H1 (cell line): Measurements from ENCODE around the gene ECSIT. TPM values are rescaled to one million over a fixed set of nuclear protein-coding genes. Genes with fewer than 3 reads are reported as not detected.

Experiments used
- CTCF ChIA-PET: fragments of 300-600 bp; sonication (Branson Sonifier 250); formaldehyde crosslinking; loops from one replicate; lab custom pipeline; 2021; ENCODE audit not compliant: partially characterized antibody; lab: Charles Lee
- POLR2A ChIA-PET: fragments of 300-600 bp; sonication (Branson Sonifier 250); formaldehyde crosslinking; loops from one replicate; lab custom pipeline; 2021; ENCODE audit warnings: inconsistent platforms; ENCODE audit not compliant: partially characterized antibody; lab: Charles Lee
- DNase-seq, 2 experiments: peaks; one replicate each; pipeline versions ENCODE4 v3.0.0 to v3.0.0-alpha.2; 2010 to 2022; ENCODE audit warnings: low spot score in 2 of 2, low read depth in 1 of 2, mixed read lengths in 1 of 2
- FAIRE-seq: peaks from 2 replicates; lab custom pipeline; 2011; peaks lifted over from hg19 to GRCh38; lab: Jason Lieb, UNC
- H2AFZ ChIP-seq: 2 replicates; pipeline ENCODE4 v1.8.1; 2012; ENCODE audit warnings: low read length, inconsistent platforms
- H2AK5ac ChIP-seq: 2 replicates; pipeline ENCODE4 v1.6.1; 2013; ENCODE audit warnings: low read depth, low read length
- H2BK120ac ChIP-seq: replicated peaks from 2 replicates; pipeline ENCODE3; 2013; ENCODE audit warnings: low read depth, low read length, inconsistent platforms
- H2BK12ac ChIP-seq: 2 replicates; pipeline ENCODE4 v1.6.1; 2013; ENCODE audit warnings: low read depth, low read length
- H2BK15ac ChIP-seq: 2 replicates; pipeline ENCODE4 v1.6.1; 2013; ENCODE audit warnings: low read length
- H2BK20ac ChIP-seq: 2 replicates; pipeline ENCODE4 v1.6.1; 2013; ENCODE audit warnings: low read length
- H2BK5ac ChIP-seq: 2 replicates; pipeline ENCODE4 v1.6.1; 2013; ENCODE audit warnings: low read depth, low read length
- H3K14ac ChIP-seq: 2 replicates; pipeline ENCODE4 v1.6.1; 2013; ENCODE audit warnings: inconsistent platforms; ENCODE audit not compliant: insufficient read length
- H3K18ac ChIP-seq: 2 replicates; pipeline ENCODE4 v1.6.1; 2013; ENCODE audit warnings: low read length; ENCODE audit errors: extremely low read depth
- H3K23ac ChIP-seq: 2 replicates; pipeline ENCODE4 v1.6.1; 2013; ENCODE audit warnings: inconsistent platforms; ENCODE audit not compliant: insufficient read length
- H3K23me2 ChIP-seq: 2 replicates; pipeline ENCODE4 v1.6.1; 2013; ENCODE audit warnings: low read depth, low read length
- H3K27ac ChIP-seq: 2 replicates; pipeline ENCODE4 v1.6.1; 2011; ENCODE audit warnings: low read depth, low read length, inconsistent platforms
- H3K27me3 ChIP-seq, 4 experiments: replicated peaks in 1 of 4; 1 replicate in 1 of 4; 2 replicates in 3 of 4; pipeline versions ENCODE4 v1.6.1 to v1.8.1; 2011 to 2013; ENCODE audit warnings: low read length in 3 of 4, mild to moderate bottlenecking in 3 of 4, inconsistent platforms in 2 of 4, mixed read lengths in 2 of 4, moderate library complexity in 1 of 4; ENCODE audit not compliant: control insufficient read depth in 3 of 4, insufficient read depth in 3 of 4; ENCODE audit errors: extremely low read depth in 1 of 4
- H3K36me3 ChIP-seq, 4 experiments: 2 replicates each; pipeline versions ENCODE4 v1.6.1 to v1.8.1; 2011 to 2013; ENCODE audit warnings: mild to moderate bottlenecking in 4 of 4, low read length in 3 of 4, moderate library complexity in 2 of 4, control low read depth in 1 of 4, inconsistent platforms in 1 of 4; ENCODE audit not compliant: insufficient read depth in 4 of 4, control insufficient read depth in 2 of 4
- H3K4ac ChIP-seq: replicated peaks from 2 replicates; pipeline ENCODE3; 2013; ENCODE audit warnings: low read length, low read depth, mixed read lengths, inconsistent platforms; ENCODE audit not compliant: insufficient read length
- H3K4me1 ChIP-seq, 4 experiments: replicated peaks in 1 of 4; 1 replicate in 1 of 4; 2 replicates in 3 of 4; pipeline versions ENCODE4 v1.6.1 to v1.8.1; 2011 to 2013; ENCODE audit warnings: low read length in 3 of 4, inconsistent platforms in 2 of 4, mixed read lengths in 1 of 4; ENCODE audit not compliant: insufficient read depth in 4 of 4, control insufficient read depth in 3 of 4
- H3K4me2 ChIP-seq, 2 experiments: 2 replicates each; pipeline versions ENCODE4 v1.6.1 to v1.8.1; 2011 to 2013; ENCODE audit warnings: low read depth in 2 of 2, low read length in 2 of 2, control low read depth in 1 of 2, inconsistent platforms in 1 of 2, mild to moderate bottlenecking in 1 of 2; ENCODE audit not compliant: insufficient read depth in 1 of 2
- H3K4me3 ChIP-seq, 4 experiments: fragments of 200-600, 300-600 bp in 1 of 4; sonication (generic), shearing (Covaris generic), sonication (Bioruptor Twin) in 1 of 4; 2 replicates each; pipeline versions ENCODE4 v1.5.1 to v1.8.1; 2011 to 2016; ENCODE audit warnings: low read length in 4 of 4, low read depth in 3 of 4, control low read depth in 2 of 4, inconsistent platforms in 2 of 4, mild to moderate bottlenecking in 2 of 4, mixed read lengths in 1 of 4, moderate library complexity in 1 of 4; ENCODE audit not compliant: insufficient read depth in 2 of 4; ENCODE audit errors: extremely low read depth in 1 of 4
- H3K56ac ChIP-seq: replicated peaks from 2 replicates; pipeline ENCODE3; 2013; ENCODE audit warnings: low read depth, mild to moderate bottlenecking, mixed read lengths, low read length, inconsistent platforms; ENCODE audit not compliant: insufficient read length
- H3K79me1 ChIP-seq: 2 replicates; pipeline ENCODE4 v1.6.1; 2013; ENCODE audit warnings: low read depth, low read length, control low read depth
- H3K79me2 ChIP-seq, 2 experiments: 2 replicates each; pipeline versions ENCODE4 v1.6.1 to v1.8.1; 2012 to 2013; ENCODE audit warnings: low read length in 2 of 2, mild to moderate bottlenecking in 2 of 2, inconsistent platforms in 1 of 2; ENCODE audit not compliant: insufficient read depth in 2 of 2, control insufficient read depth in 1 of 2
- H3K9ac ChIP-seq, 4 experiments: replicated peaks in 1 of 4; 1 replicate in 1 of 4; 2 replicates in 3 of 4; pipeline versions ENCODE4 v1.6.1 to v1.8.1; 2011 to 2013; ENCODE audit warnings: low read depth in 3 of 4, low read length in 3 of 4, control low read depth in 2 of 4, mild to moderate bottlenecking in 2 of 4, moderate library complexity in 2 of 4, inconsistent platforms in 1 of 4; ENCODE audit errors: extremely low read depth in 1 of 4
- H3K9me3 ChIP-seq, 2 experiments: 2 replicates each; pipeline versions ENCODE4 v1.6.1 to v1.8.1; 2012 to 2013; ENCODE audit warnings: mild to moderate bottlenecking in 2 of 2, moderate library complexity in 2 of 2, control low read depth in 1 of 2, inconsistent platforms in 1 of 2, low read depth in 1 of 2, low read length in 1 of 2, mixed read lengths in 1 of 2; ENCODE audit not compliant: insufficient read depth in 2 of 2
- H4K20me1 ChIP-seq, 2 experiments: replicated peaks in 1 of 2; 2 replicates each; pipeline versions ENCODE3 to v1.8.1; 2011 to 2013; ENCODE audit warnings: inconsistent platforms in 2 of 2, low read length in 2 of 2, mild to moderate bottlenecking in 1 of 2; ENCODE audit not compliant: insufficient read depth in 2 of 2, control insufficient read depth in 1 of 2
- H4K5ac ChIP-seq: 2 replicates; pipeline ENCODE4 v1.6.1; 2013; ENCODE audit warnings: low read length, low read depth, mixed read lengths, inconsistent platforms; ENCODE audit not compliant: insufficient read length
- H4K8ac ChIP-seq: 2 replicates; pipeline ENCODE4 v1.8.0; 2013; ENCODE audit warnings: mild to moderate bottlenecking, moderate library complexity, low read length, inconsistent platforms; ENCODE audit not compliant: insufficient read depth; ENCODE audit errors: extremely low read depth
- H4K91ac ChIP-seq: replicated peaks from 2 replicates; pipeline ENCODE3; 2013; ENCODE audit warnings: low read length, mixed read lengths, inconsistent platforms; ENCODE audit not compliant: insufficient read length
- FOSL1 ChIP-seq: IDR thresholded peaks from 2 replicates; pipeline ENCODE4 v1.6.1; 2011; ENCODE audit warnings: mild to moderate bottlenecking, low read depth, low read length, moderate library complexity; ENCODE audit not compliant: insufficient read depth
- HDAC6 ChIP-seq: IDR thresholded peaks from one replicate; pipeline ENCODE4 v1.7.1; 2012; ENCODE audit warnings: low read depth, mild to moderate bottlenecking, inconsistent platforms, low read length, moderate library complexity
- KDM4A ChIP-seq: IDR thresholded peaks from one replicate; pipeline ENCODE4 v1.7.1; 2012; ENCODE audit warnings: low read depth, mild to moderate bottlenecking, moderate library complexity, low read length, inconsistent platforms; ENCODE audit not compliant: severe bottlenecking
- PHF8 ChIP-seq: fragments of 200-600 bp; sonication (generic); conservative IDR thresholded peaks from 2 replicates; pipeline ENCODE4 v1.7.1; 2012; ENCODE audit warnings: low read depth, mild to moderate bottlenecking, inconsistent platforms, low read length, moderate library complexity
- SP4 ChIP-seq: IDR thresholded peaks from 2 replicates; pipeline ENCODE4 v1.6.1; 2012; ENCODE audit warnings: low read length, inconsistent platforms
- WGBS, 2 experiments: shearing (Covaris generic) in 1 of 2; methylation state at CpG; one replicate each; pipeline versions ENCODE4 v1.1.6 to v1.1.7; 2013 to 2015; ENCODE audit warnings: low lambda C conversion rate in 2 of 2, mixed read lengths in 2 of 2, inconsistent platforms in 1 of 2, low coverage in 1 of 2, missing lambda C conversion rate in 1 of 2; ENCODE audit not compliant: insufficient replicate concordance in 2 of 2, insufficient coverage in 1 of 2, insufficient read length in 1 of 2; ENCODE audit errors: extremely low coverage in 1 of 2, missing lambda C conversion rate in 1 of 2; 5-methylcytosine and 5-hydroxymethylcytosine counted together
- polyA plus RNA-seq, 7 experiments: library from polyadenylated mRNA; depleted of rRNA in 3 of 7; stranded (reverse) in 5 of 7; unstranded in 2 of 7; fragments of >200 nt in 5 of 7; fragments of 200-250 nt in 2 of 7; gene quantifications; 1 replicate in 5 of 7; 2 replicates in 1 of 7; 4 replicates in 1 of 7; pipeline versions ENCODE4 v1.2.1 to v1.2.3, GENCODE V29; 2011 to 2013; ENCODE audit warnings: missing spikeins in 2 of 7, mixed read lengths in 2 of 7
- total RNA-seq: library from RNA; stranded (reverse); fragmentation: NEBNext Ultra II Directional; extraction: Animal tissue kit (Norgen Biotek cat#: 25700); gene quantifications from 2 replicates; pipeline ENCODE4 v1.2.1, GENCODE V29; 2021
- TF ChIP-seq, protein P1 (sequence below), 3 experiments: IDR thresholded peaks; 1 replicate in 2 of 3; 2 replicates in 1 of 3; pipeline versions ENCODE4 v1.5.1 to v1.6.1; 2011; ENCODE audit warnings: low read length in 3 of 3, mild to moderate bottlenecking in 3 of 3, inconsistent platforms in 2 of 3, low read depth in 1 of 3, moderate library complexity in 1 of 3; ENCODE audit not compliant: insufficient read depth in 1 of 3; ENCODE audit errors: control extremely low read depth in 1 of 3

ECSIT gene
- total and polyA plus RNA-seq, 2 of the 8 experiments (the other 6 are each of a cell fraction or from before 2014, with no cell fraction given): 55.7 to 74.1 TPM

DNA sequence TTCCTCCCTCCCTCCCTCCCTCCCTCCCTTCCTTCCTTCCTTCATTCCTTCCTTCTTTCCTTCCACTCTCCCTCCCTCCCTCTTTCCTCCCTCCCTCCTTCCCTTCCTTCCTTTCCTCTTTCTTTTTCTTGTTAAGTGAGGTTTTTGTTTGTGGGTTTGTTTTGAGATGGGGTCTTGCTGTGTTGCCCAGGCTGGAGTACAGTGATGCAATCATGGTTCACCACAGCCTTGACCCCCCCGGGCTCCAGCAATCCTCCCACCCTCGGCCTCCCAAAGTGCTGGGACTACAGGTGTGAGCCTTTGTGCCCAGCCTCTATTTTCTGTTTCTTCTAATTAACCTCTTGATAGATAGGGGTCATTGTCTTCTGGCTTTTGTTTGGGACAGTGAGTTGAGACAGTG lies 67.5 kb downstream of the ECSIT start:
- peaks cover 0 to 9% of the 10 kb centered on the region in 2 experiments for H4K20me1 ChIP-seq
- no peak overlapping the region for H2BK12ac ChIP-seq
- peaks cover 9% of the 10 kb centered on the region; the same call in 1 of the 2 replicates for H3K23me2 ChIP-seq
- no peak overlapping the region for H3K27ac ChIP-seq
- no peak overlapping the region for H3K4ac ChIP-seq
- H3K14ac ChIP-seq: no peak overlapping the region
- DNase-seq (no peak), FAIRE-seq (no peak)
- no peak overlapping the region for H2BK20ac ChIP-seq
- no CpG with 5 or more reads among the region's 2 CpGs for WGBS, 2 experiments
- H4K5ac ChIP-seq: no peak overlapping the region
- ChIA-PET POLR2A (interaction anchor here (1.2 kb wide), 1 partner anchor 20 kb away, joined by 3 read pairs; the partner anchor contains the start of gene ELAVL3), CTCF (interaction anchor here (0.9 kb wide), 1 partner anchor 20 kb away, joined by 3 read pairs; no protein-coding TSS in a partner anchor)
- no peak overlapping the region for H4K8ac ChIP-seq
- peaks cover 4 to 22% (median 11%) of the 10 kb centered on the region in 4 experiments for H3K4me1 ChIP-seq
- H2BK5ac ChIP-seq: no peak overlapping the region
- no peak overlapping the region for H2BK120ac ChIP-seq
- no peak overlapping the region for H2AK5ac ChIP-seq
- no peak overlapping the region for H3K23ac ChIP-seq
- no peaks in the 10 kb centered on the region for H3K9me3 ChIP-seq
- H3K79me1 ChIP-seq: peaks cover 4% of the 10 kb centered on the region; the same call in 1 of the 2 replicates
- no peaks in the 10 kb centered on the region for H3K36me3 ChIP-seq
- H4K91ac ChIP-seq: no peak overlapping the region
- no peak overlapping the region for H3K56ac ChIP-seq
- no peak overlapping the region for H3K9ac ChIP-seq
- no peak overlapping the region for H3K18ac ChIP-seq
- no peaks in the 10 kb centered on the region for H3K79me2 ChIP-seq
- no peak overlapping the region for H3K4me3 ChIP-seq
- no peak overlapping the region for H2AFZ ChIP-seq
- H3K27me3 ChIP-seq: no peaks in the 10 kb centered on the region
- H2BK15ac ChIP-seq: no peak overlapping the region
- no peak overlapping the region for H3K4me2 ChIP-seq
- TF ChIP-seq HDAC6 (no peak), SP4 (no peak), FOSL1 (no peak), PHF8 (no peak), KDM4A (no peak)
- TF ChIP-seq, protein P1, sequence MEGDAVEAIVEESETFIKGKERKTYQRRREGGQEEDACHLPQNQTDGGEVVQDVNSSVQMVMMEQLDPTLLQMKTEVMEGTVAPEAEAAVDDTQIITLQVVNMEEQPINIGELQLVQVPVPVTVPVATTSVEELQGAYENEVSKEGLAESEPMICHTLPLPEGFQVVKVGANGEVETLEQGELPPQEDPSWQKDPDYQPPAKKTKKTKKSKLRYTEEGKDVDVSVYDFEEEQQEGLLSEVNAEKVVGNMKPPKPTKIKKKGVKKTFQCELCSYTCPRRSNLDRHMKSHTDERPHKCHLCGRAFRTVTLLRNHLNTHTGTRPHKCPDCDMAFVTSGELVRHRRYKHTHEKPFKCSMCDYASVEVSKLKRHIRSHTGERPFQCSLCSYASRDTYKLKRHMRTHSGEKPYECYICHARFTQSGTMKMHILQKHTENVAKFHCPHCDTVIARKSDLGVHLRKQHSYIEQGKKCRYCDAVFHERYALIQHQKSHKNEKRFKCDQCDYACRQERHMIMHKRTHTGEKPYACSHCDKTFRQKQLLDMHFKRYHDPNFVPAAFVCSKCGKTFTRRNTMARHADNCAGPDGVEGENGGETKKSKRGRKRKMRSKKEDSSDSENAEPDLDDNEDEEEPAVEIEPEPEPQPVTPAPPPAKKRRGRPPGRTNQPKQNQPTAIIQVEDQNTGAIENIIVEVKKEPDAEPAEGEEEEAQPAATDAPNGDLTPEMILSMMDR (IDR thresholded peaks at IDR 0.05; ENCODE audit: control extremely low read depth in 1 of 3, insufficient read depth in 1 of 3, low read depth in 1 of 3, low read length in 3 of 3): no peak
